ENCODE results near the gene RASA3.
A peak's percentile ranks its signal among the peaks of the same experiment; 100 is the strongest.

DNA sequence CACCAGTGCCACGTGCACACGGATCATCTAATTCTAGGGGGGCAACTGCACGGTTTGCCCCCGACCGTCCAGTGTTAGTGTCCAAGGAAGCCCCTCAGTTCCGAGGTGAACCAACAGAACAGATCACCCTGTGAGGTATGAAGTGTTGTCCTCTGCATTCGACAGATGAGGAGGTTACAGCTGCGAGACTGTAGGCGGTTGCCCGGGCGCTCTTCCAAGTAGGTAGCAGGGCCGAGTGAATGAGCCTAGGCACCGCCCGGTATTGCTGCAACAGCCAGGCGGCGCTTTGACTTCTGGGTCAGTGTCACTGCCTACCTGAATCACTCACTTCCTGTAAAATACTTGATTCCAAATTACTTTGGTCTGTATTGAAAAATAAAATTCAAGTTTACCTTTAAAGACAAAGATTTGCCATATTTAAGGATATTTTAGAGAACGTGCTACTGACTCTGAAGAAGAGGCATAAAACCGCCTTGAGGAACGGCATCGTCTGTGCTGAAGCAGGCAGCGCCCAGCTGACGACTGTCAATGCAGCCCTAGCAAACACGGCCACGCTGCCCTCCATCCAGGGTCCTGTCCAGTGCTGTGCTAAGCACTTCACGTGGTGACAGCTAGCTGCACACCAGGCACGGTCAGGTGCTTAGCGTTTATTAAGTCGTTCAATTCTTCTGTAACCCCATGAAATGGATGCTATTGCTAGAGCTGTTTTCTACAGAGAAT, 19.3 kb upstream of the RASA3 start:
- TF ChIP-seq, protein P1, sequence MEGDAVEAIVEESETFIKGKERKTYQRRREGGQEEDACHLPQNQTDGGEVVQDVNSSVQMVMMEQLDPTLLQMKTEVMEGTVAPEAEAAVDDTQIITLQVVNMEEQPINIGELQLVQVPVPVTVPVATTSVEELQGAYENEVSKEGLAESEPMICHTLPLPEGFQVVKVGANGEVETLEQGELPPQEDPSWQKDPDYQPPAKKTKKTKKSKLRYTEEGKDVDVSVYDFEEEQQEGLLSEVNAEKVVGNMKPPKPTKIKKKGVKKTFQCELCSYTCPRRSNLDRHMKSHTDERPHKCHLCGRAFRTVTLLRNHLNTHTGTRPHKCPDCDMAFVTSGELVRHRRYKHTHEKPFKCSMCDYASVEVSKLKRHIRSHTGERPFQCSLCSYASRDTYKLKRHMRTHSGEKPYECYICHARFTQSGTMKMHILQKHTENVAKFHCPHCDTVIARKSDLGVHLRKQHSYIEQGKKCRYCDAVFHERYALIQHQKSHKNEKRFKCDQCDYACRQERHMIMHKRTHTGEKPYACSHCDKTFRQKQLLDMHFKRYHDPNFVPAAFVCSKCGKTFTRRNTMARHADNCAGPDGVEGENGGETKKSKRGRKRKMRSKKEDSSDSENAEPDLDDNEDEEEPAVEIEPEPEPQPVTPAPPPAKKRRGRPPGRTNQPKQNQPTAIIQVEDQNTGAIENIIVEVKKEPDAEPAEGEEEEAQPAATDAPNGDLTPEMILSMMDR (IDR thresholded peaks at IDR 0.05) = peak in 1 of 4 experiments; percentile 35
- no peak for TF ChIP-seq POLR2A (IDR thresholded peaks at IDR 0.05)
- no peak for TF ChIP-seq POLR2AphosphoS5 (IDR thresholded peaks at IDR 0.05)
